D341Med (cell line): ENCODE measurements around the gene SNRPN.
A peak's percentile ranks its signal among the peaks of the same experiment; 100 is the strongest.
"Not testable (repeated sequence)": the region's sequence is repeated elsewhere in the genome, so short reads cannot be mapped to it uniquely, and the experiment has no call there.

Experiments used
- DNase-seq: peaks from one replicate; pipeline ENCODE4 v3.0.0; 2012; ENCODE audit warnings: low spot score

The SNRPN gene

GRCh38 chr15:24954783-24955530, at the start of gene SNRPN, which contains the start of gene SNURF:
TSS of gene SNRPN (plus strand) at chr15:24954987. CDS start at chr15:24974454, 19,467 bp downstream.
TSS of gene SNURF (plus strand) at chr15:24954987. CDS start at chr15:24955049, 62 bp downstream.
- DNase-seq: peak; percentile 86

- DNase-seq: no peak
Observed at GRCh38 chr15:24916305-24917009, 38.3 kb upstream of the SNRPN start.

GRCh38 chr15:24917431-24917830, 37.4 kb upstream of the SNRPN start:
- DNase-seq: no peak

- no peak for DNase-seq
Observed at GRCh38 chr15:24919446-24919845, 35.3 kb upstream of the SNRPN start.

GRCh38 chr15:24922781-24923180, 32.0 kb upstream of the SNRPN start:
- not testable (repeated sequence) for DNase-seq

GRCh38 chr15:24924153-24924552, 30.6 kb upstream of the SNRPN start:
- no peak for DNase-seq

GRCh38 chr15:24924621-24925020, 30.2 kb upstream of the SNRPN start:
- no peak for DNase-seq

GRCh38 chr15:24931874-24932732, 22.7 kb upstream of the SNRPN start:
- not testable (repeated sequence) for DNase-seq

GRCh38 chr15:24933716-24934115, 21.1 kb upstream of the SNRPN start:
- no peak for DNase-seq

- not testable (repeated sequence) for DNase-seq
Observed at GRCh38 chr15:24938224-24938623, 16.6 kb upstream of the SNRPN start.

- no peak for DNase-seq
Observed at GRCh38 chr15:24940236-24940635, 14.6 kb upstream of the SNRPN start.

- DNase-seq: no peak
Observed at GRCh38 chr15:24943361-24943760, 11.4 kb upstream of the SNRPN start.

- DNase-seq: no peak
Observed at GRCh38 chr15:24944954-24945353, 9.8 kb upstream of the SNRPN start.

- no peak for DNase-seq
Observed at GRCh38 chr15:24945711-24946110, 9.1 kb upstream of the SNRPN start.

GRCh38 chr15:24948495-24948894, 6.3 kb upstream of the SNRPN start:
- DNase-seq: no peak

GRCh38 chr15:24955531-24955921, 739 bp downstream of the SNRPN start:
- peak; percentile 32 for DNase-seq

- DNase-seq: peak; percentile 79
Observed at GRCh38 chr15:24956111-24956838, 1.5 kb downstream of the SNRPN start.

- DNase-seq: no peak
Observed at GRCh38 chr15:24957691-24958090, 2.9 kb downstream of the SNRPN start.

- no peak for DNase-seq
Observed at GRCh38 chr15:24961967-24962366, 7.2 kb downstream of the SNRPN start.

- DNase-seq: no peak
Observed at GRCh38 chr15:24962880-24963279, 8.1 kb downstream of the SNRPN start.

- DNase-seq: no peak
Observed at GRCh38 chr15:24966364-24967103, 11.7 kb downstream of the SNRPN start.
